ENCODE measurements around the gene ELMOD1.

DNA sequence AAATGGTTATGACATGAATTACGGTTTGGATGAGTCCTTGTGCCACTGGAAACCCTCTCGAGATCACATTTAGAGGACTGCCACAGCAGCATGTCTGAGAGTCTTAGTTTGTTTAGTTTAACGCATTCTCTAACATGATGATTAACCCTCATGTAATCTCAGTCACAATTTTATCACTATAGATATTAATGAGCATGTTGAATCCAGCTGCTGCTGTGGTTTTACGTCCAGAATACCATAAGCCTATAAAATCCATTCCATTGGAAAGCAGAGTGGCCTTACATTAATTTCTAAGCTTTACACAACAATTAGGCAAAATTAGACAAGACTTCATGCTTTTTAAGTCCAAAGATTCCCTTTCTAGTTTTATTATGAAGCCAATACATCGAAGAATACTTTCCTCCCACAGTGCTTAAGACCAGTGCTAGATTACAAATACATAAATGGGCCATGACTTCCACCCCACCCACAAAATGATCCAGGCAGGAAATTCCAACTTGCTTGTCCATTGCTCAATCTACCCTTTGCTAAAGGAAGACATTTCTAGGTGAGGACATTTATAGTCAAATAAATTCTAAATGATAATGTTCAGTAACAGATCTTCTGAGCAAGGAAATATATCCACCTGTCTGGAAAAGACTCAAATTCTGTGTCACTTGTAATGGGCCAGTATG is 3.5 kb upstream of the ELMOD1 start:
- TF ChIP-seq SMC3 (IDR thresholded peaks at IDR 0.05; ENCODE audit: borderline replicate concordance, low read length): no peak
- TF ChIP-seq TAF1 (IDR thresholded peaks at IDR 0.05; ENCODE audit: borderline replicate concordance, low read depth, low read length): no peak
- TF ChIP-seq POLR2AphosphoS5 (IDR thresholded peaks at IDR 0.05; ENCODE audit: low read length): no peak
- TF ChIP-seq EP300 (IDR thresholded peaks at IDR 0.05; ENCODE audit: borderline replicate concordance in 1 of 2, control insufficient read depth in 1 of 2, low read depth in 2 of 2, low read length in 2 of 2): no peak
- TF ChIP-seq, protein P1, sequence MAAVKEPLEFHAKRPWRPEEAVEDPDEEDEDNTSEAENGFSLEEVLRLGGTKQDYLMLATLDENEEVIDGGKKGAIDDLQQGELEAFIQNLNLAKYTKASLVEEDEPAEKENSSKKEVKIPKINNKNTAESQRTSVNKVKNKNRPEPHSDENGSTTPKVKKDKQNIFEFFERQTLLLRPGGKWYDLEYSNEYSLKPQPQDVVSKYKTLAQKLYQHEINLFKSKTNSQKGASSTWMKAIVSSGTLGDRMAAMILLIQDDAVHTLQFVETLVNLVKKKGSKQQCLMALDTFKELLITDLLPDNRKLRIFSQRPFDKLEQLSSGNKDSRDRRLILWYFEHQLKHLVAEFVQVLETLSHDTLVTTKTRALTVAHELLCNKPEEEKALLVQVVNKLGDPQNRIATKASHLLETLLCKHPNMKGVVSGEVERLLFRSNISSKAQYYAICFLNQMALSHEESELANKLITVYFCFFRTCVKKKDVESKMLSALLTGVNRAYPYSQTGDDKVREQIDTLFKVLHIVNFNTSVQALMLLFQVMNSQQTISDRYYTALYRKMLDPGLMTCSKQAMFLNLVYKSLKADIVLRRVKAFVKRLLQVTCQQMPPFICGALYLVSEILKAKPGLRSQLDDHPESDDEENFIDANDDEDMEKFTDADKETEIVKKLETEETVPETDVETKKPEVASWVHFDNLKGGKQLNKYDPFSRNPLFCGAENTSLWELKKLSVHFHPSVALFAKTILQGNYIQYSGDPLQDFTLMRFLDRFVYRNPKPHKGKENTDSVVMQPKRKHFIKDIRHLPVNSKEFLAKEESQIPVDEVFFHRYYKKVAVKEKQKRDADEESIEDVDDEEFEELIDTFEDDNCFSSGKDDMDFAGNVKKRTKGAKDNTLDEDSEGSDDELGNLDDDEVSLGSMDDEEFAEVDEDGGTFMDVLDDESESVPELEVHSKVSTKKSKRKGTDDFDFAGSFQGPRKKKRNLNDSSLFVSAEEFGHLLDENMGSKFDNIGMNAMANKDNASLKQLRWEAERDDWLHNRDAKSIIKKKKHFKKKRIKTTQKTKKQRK (IDR thresholded peaks at IDR 0.05; ENCODE audit: low read depth, low read length): no peak

Data from GM12878 (cell line).